ENCODE results near the gene ZNF624. TPM values are rescaled to one million over a fixed set of nuclear protein-coding genes. Genes with fewer than 3 reads are reported as not detected.
"Not testable (repeated sequence)": the region's sequence is repeated elsewhere in the genome, so short reads cannot be mapped to it uniquely, and the experiment has no call there.

Gene ZNF624
- 12.0 and 13.5 TPM in 2 replicates for total RNA-seq
- 12.3 TPM for total RNA-seq (2013)
- 1.5 and 2.2 TPM in 2 replicates for polyA plus RNA-seq
- 2.1 and 3.4 TPM in 2 replicates for polyA minus RNA-seq

DNA sequence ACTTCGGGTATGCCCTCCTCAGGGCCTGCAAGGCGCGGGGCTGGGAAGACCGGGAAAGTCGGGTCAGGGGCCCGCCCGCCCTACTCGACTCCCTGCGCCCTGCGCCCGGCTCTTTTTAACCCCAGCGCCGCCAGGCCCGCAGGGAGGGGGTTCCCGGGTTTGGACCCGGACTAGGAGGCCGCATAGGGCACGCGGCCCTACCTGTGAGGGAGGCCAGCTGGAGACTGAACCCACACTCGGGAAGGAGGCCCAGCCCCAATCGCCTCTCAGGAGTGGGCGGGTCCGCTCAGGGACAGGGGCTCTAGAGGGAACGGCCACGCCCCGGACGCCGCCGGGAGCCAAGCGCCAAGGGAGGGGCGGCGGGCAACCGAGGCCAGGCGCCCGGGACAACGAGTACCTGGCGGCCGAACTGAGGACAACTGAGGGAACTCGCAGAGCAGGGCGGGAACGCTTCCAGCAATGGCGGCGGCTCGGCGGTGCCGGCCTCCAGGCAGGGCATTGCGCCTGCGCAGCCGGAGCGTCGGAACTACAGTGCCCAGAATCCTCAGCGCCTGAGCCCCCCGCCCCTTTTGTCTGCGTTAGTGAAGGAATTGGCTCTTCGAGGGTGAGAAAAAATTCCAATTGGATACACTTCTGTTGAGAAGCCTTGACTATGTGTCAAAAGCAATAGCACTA is at the start of gene ZNF624:
TSS of gene ZNF624 (minus strand) at position 484 of the 675 bp plus-strand sequence.
- H3K9ac ChIP-seq (ENCODE audit: low read length), result peak within 1 kb of the TSS; percentile 86
- TF ChIP-seq EZH2 (IDR thresholded peaks at IDR 0.05; ENCODE audit: borderline replicate concordance, insufficient read depth, low read depth, low read length, poor library complexity, severe bottlenecking), result no peak
- TF ChIP-seq, protein P1, sequence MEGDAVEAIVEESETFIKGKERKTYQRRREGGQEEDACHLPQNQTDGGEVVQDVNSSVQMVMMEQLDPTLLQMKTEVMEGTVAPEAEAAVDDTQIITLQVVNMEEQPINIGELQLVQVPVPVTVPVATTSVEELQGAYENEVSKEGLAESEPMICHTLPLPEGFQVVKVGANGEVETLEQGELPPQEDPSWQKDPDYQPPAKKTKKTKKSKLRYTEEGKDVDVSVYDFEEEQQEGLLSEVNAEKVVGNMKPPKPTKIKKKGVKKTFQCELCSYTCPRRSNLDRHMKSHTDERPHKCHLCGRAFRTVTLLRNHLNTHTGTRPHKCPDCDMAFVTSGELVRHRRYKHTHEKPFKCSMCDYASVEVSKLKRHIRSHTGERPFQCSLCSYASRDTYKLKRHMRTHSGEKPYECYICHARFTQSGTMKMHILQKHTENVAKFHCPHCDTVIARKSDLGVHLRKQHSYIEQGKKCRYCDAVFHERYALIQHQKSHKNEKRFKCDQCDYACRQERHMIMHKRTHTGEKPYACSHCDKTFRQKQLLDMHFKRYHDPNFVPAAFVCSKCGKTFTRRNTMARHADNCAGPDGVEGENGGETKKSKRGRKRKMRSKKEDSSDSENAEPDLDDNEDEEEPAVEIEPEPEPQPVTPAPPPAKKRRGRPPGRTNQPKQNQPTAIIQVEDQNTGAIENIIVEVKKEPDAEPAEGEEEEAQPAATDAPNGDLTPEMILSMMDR (IDR thresholded peaks at IDR 0.05), result no peak
- H3K79me2 ChIP-seq (ENCODE audit: control insufficient read depth, insufficient read depth, low read length), result peaks cover 17% of the 10 kb centered on the region
- H3K4me3 Mint-ChIP-seq, result peak within 1 kb of the TSS; percentile 94
- H3K27ac ChIP-seq (ENCODE audit: low read length in 2 of 2), result peak within 1 kb of the TSS; percentile 39 to 78
- H3K36me3 ChIP-seq (replicated peaks in 1 of 2; ENCODE audit: control extremely low read depth in 1 of 2, control insufficient read depth in 1 of 2, extremely low read depth in 1 of 2, insufficient read depth in 2 of 2, low read length in 1 of 2), result peaks cover 0 to 5% of the 10 kb centered on the region in 2 experiments
- peaks cover 16% of the 10 kb centered on the region for H3K4me1 Mint-ChIP-seq
- H3K27me3 ChIP-seq (replicated peaks in 1 of 4; ENCODE audit: control extremely low read depth in 1 of 4, control insufficient read depth in 3 of 4, insufficient read depth in 4 of 4, low read length in 3 of 4), result peaks cover 0 to 5% (median 1%) of the 10 kb centered on the region in 4 experiments
- WGBS (ENCODE audit: insufficient coverage), result under 1% methylated on average over 53 of the region's 55 CpGs
- peak within 1 kb of the TSS; percentile 54 to 96 (median 86) for H3K4me3 ChIP-seq (ENCODE audit: control extremely low read depth in 1 of 5, extremely low read depth in 1 of 5, insufficient read depth in 1 of 5, low read depth in 2 of 5, low read length in 4 of 5)
- peak within 1 kb of the TSS; percentile 87 for H3K4me2 ChIP-seq (replicated peaks; ENCODE audit: low read depth, low read length, poor library complexity, severe bottlenecking)
- intact Hi-C loops (cut with micrococcal nuclease), result loop anchor here (2.0 to 5.0 kb wide), 4 partner anchors 66 to 824 kb away; partner anchors contain the start of genes COPS3 and MED9
- no peaks in the 10 kb centered on the region for H3K9me3 Mint-ChIP-seq (ENCODE audit: insufficient read depth)
- H3K4me1 ChIP-seq (ENCODE audit: control insufficient read depth in 2 of 2, insufficient read depth in 2 of 2, low read length in 2 of 2), result peaks cover 6 to 11% of the 10 kb centered on the region in 2 donors
- H3K27me3 Mint-ChIP-seq, result peaks cover 7% of the 10 kb centered on the region
- peak within 1 kb of the TSS; percentile 98 for H2AFZ ChIP-seq (ENCODE audit: insufficient read depth, low read depth, low read length, poor library complexity, severe bottlenecking)
- CTCF ChIA-PET, result interaction anchor here (0.6 to 1.1 kb wide), 3 partner anchors 64 to 264 kb away, joined by 3 to 5 read pairs (median 3); no protein-coding TSS in a partner anchor
- ATAC-seq (ENCODE audit: low read depth) (peak; percentile 95), DNase-seq (peak; percentile 91)
- H3K27ac Mint-ChIP-seq, result peak within 1 kb of the TSS; percentile 87
- H3K9me3 ChIP-seq (ENCODE audit: control extremely low read depth in 1 of 3, control insufficient read depth in 2 of 3, insufficient read depth in 1 of 3, low read length in 2 of 3), result no peaks in the 10 kb centered on the region
- POLR2A ChIA-PET, result interaction anchor here (1.3 kb wide), 1 partner anchor 117 kb away, joined by 3 read pairs; no protein-coding TSS in a partner anchor
- H4K20me1 ChIP-seq (ENCODE audit: control insufficient read depth, insufficient read depth, low read length, poor library complexity, severe bottlenecking), result no peaks in the 10 kb centered on the region

DNA sequence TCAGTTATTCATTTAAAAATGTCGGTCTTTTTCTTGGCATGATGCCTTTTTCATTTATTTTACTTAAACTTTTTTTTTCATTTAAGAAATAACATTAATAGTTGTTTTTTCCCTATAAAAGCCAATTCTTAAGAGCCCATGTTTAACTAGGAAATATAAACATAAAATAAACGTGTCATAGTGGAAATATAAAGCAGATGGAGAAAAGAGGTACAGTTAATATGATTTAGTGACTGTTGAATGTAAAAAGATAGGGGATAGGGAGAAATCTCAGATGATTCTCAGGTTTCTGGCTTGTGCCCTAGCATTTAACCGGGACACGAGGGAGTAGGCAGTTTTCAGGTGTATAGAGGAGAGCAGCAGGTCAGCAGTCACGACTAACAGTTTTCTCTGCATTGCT is 44.0 kb upstream of the ZNF624 start:
- not testable (repeated sequence) for H3K27me3 ChIP-seq (replicated peaks in 1 of 4; ENCODE audit: control extremely low read depth in 1 of 4, control insufficient read depth in 3 of 4, insufficient read depth in 4 of 4, low read length in 3 of 4); H3K4me3 Mint-ChIP-seq

DNA sequence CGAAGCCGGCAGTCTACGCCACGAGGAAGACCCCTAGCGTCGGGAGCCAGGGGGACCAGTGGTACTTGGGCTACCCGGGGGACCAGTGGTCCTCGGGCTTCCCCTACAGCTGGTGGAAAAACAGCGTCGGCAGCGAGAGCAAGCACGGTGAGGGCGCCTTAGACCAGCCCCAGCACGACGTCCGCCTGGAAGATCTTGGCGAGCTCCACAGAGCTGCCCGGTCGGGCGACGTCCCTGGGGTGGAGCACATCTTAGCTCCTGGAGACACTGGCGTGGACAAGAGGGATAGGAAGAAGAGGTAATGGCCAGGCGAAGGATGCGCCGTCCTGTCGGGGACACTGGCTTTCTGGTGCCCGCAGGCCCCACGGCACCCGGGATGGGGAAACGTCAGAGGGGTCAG is 36.8 kb upstream of the ZNF624 start:
- H3K9ac ChIP-seq (ENCODE audit: low read length); H3K27ac Mint-ChIP-seq; CTCF ChIA-PET; H3K79me2 ChIP-seq (ENCODE audit: control insufficient read depth, insufficient read depth, low read length); H3K27me3 ChIP-seq (replicated peaks in 1 of 4; ENCODE audit: control extremely low read depth in 1 of 4, control insufficient read depth in 3 of 4, insufficient read depth in 4 of 4, low read length in 3 of 4); POLR2A ChIA-PET; H3K36me3 ChIP-seq (replicated peaks in 1 of 2; ENCODE audit: control extremely low read depth in 1 of 2, control insufficient read depth in 1 of 2, extremely low read depth in 1 of 2, insufficient read depth in 2 of 2, low read length in 1 of 2); intact Hi-C loops (cut with micrococcal nuclease); DNase-seq; H4K20me1 ChIP-seq (ENCODE audit: control insufficient read depth, insufficient read depth, low read length, poor library complexity, severe bottlenecking); H3K4me2 ChIP-seq (replicated peaks; ENCODE audit: low read depth, low read length, poor library complexity, severe bottlenecking); H3K9me3 Mint-ChIP-seq (ENCODE audit: insufficient read depth); ATAC-seq (ENCODE audit: low read depth); H2AFZ ChIP-seq (ENCODE audit: insufficient read depth, low read depth, low read length, poor library complexity, severe bottlenecking); H3K4me3 ChIP-seq (ENCODE audit: control extremely low read depth in 1 of 5, extremely low read depth in 1 of 5, insufficient read depth in 1 of 5, low read depth in 2 of 5, low read length in 4 of 5); H3K4me3 Mint-ChIP-seq; H3K27me3 Mint-ChIP-seq; H3K27ac ChIP-seq (ENCODE audit: low read length in 2 of 2); H3K4me1 Mint-ChIP-seq; H3K9me3 ChIP-seq (ENCODE audit: control extremely low read depth in 1 of 3, control insufficient read depth in 2 of 3, insufficient read depth in 1 of 3, low read length in 2 of 3); H3K4me1 ChIP-seq (ENCODE audit: control insufficient read depth in 2 of 2, insufficient read depth in 2 of 2, low read length in 2 of 2): not testable (repeated sequence)
- 87% methylated on average over 7 of the region's 30 CpGs for WGBS (ENCODE audit: insufficient coverage)

More for the DNA sequence above, 44.0 kb upstream of the ZNF624 start:
- CTCF ChIA-PET; H3K4me3 ChIP-seq (ENCODE audit: control extremely low read depth in 1 of 5, extremely low read depth in 1 of 5, insufficient read depth in 1 of 5, low read depth in 2 of 5, low read length in 4 of 5); H3K4me1 ChIP-seq (ENCODE audit: control insufficient read depth in 2 of 2, insufficient read depth in 2 of 2, low read length in 2 of 2); DNase-seq; H3K27me3 Mint-ChIP-seq; ATAC-seq (ENCODE audit: low read depth); H3K4me2 ChIP-seq (replicated peaks; ENCODE audit: low read depth, low read length, poor library complexity, severe bottlenecking); H4K20me1 ChIP-seq (ENCODE audit: control insufficient read depth, insufficient read depth, low read length, poor library complexity, severe bottlenecking); POLR2A ChIA-PET; H3K9me3 ChIP-seq (ENCODE audit: control extremely low read depth in 1 of 3, control insufficient read depth in 2 of 3, insufficient read depth in 1 of 3, low read length in 2 of 3); H3K79me2 ChIP-seq (ENCODE audit: control insufficient read depth, insufficient read depth, low read length); H3K4me1 Mint-ChIP-seq; H3K27ac ChIP-seq (ENCODE audit: low read length in 2 of 2); H2AFZ ChIP-seq (ENCODE audit: insufficient read depth, low read depth, low read length, poor library complexity, severe bottlenecking); H3K9ac ChIP-seq (ENCODE audit: low read length); intact Hi-C loops (cut with micrococcal nuclease); H3K9me3 Mint-ChIP-seq (ENCODE audit: insufficient read depth); H3K27ac Mint-ChIP-seq; H3K36me3 ChIP-seq (replicated peaks in 1 of 2; ENCODE audit: control extremely low read depth in 1 of 2, control insufficient read depth in 1 of 2, extremely low read depth in 1 of 2, insufficient read depth in 2 of 2, low read length in 1 of 2): not testable (repeated sequence)
- no CpG with 5 or more reads among the region's 5 CpGs for WGBS (ENCODE audit: insufficient coverage)

All from B cell (primary cell).